Keratinocyte (primary cell): Measurements from ENCODE around the gene HSD17B13. TPM values are rescaled to one million over a fixed set of nuclear protein-coding genes. Genes with fewer than 3 reads are reported as not detected.
A peak's percentile ranks its signal among the peaks of the same experiment; 100 is the strongest.

Source experiments
- DNase-seq: peaks from one replicate; pipeline ENCODE4 v3.0.0-alpha.2; 2011; ENCODE audit warnings: low read depth, missing footprints, low spot score
- FAIRE-seq: peaks from 2 replicates; lab custom pipeline; 2011; peaks lifted over from hg19 to GRCh38; lab: Jason Lieb, UNC
- H2AFZ ChIP-seq: 2 replicates; pipeline ENCODE4 v1.6.0; 2012; ENCODE audit warnings: low read length, control low read depth, inconsistent platforms; ENCODE audit not compliant: control insufficient read depth
- H3K27ac ChIP-seq: 2 replicates; pipeline ENCODE4 v1.5.1; 2011; ENCODE audit warnings: low read length; ENCODE audit not compliant: control insufficient read depth, insufficient read depth
- H3K27me3 ChIP-seq: 3 replicates; pipeline ENCODE4 v1.6.0; 2011; ENCODE audit warnings: low read length; ENCODE audit not compliant: control insufficient read depth, insufficient read depth; ENCODE audit errors: extremely low read depth
- H3K36me3 ChIP-seq, 2 experiments: 2 replicates in 1 of 2; 3 replicates in 1 of 2; pipeline ENCODE4 v1.5.1; 2011; ENCODE audit warnings: low read length in 2 of 2, mild to moderate bottlenecking in 1 of 2; ENCODE audit not compliant: control insufficient read depth in 2 of 2, insufficient read depth in 2 of 2; ENCODE audit errors: extremely low read depth in 1 of 2
- H3K4me1 ChIP-seq: 3 replicates; pipeline ENCODE4 v1.5.1; 2011; ENCODE audit warnings: low read length; ENCODE audit not compliant: control insufficient read depth, insufficient read depth; ENCODE audit errors: extremely low read depth
- H3K4me2 ChIP-seq: 3 replicates; pipeline ENCODE4 v1.6.0; 2011; ENCODE audit warnings: low read depth, low read length; ENCODE audit not compliant: control insufficient read depth, insufficient read depth; ENCODE audit errors: extremely low read depth
- H3K4me3 ChIP-seq, 3 experiments: fragments of 200-600 bp in 1 of 3; sonication (generic) in 1 of 3; 2 replicates in 2 of 3; 3 replicates in 1 of 3; pipeline ENCODE4 v1.5.1; 2011 to 2016; ENCODE audit warnings: low read length in 3 of 3, mild to moderate bottlenecking in 3 of 3, control low read depth in 2 of 3, inconsistent platforms in 1 of 3, low read depth in 1 of 3, mixed read lengths in 1 of 3, mixed run types in 1 of 3, moderate library complexity in 1 of 3; ENCODE audit not compliant: control insufficient read depth in 2 of 3, insufficient read depth in 2 of 3; ENCODE audit errors: extremely low read depth in 1 of 3
- H3K79me2 ChIP-seq: 2 replicates; pipeline ENCODE4 v1.6.0; 2012; ENCODE audit warnings: low read length; ENCODE audit not compliant: control insufficient read depth, insufficient read depth
- H3K9ac ChIP-seq: 3 replicates; pipeline ENCODE4 v1.6.0; 2011; ENCODE audit warnings: low read length; ENCODE audit not compliant: control insufficient read depth, insufficient read depth; ENCODE audit errors: extremely low read depth
- H3K9me1 ChIP-seq: 3 replicates; pipeline ENCODE4 v1.6.0; 2011; ENCODE audit warnings: low read length; ENCODE audit not compliant: control insufficient read depth, insufficient read depth; ENCODE audit errors: extremely low read depth
- H3K9me3 ChIP-seq: 2 replicates; pipeline ENCODE4 v1.5.1; 2012; ENCODE audit warnings: low read depth, low read length; ENCODE audit not compliant: control insufficient read depth
- H4K20me1 ChIP-seq: 3 replicates; pipeline ENCODE4 v1.6.0; 2011; ENCODE audit warnings: low read length; ENCODE audit not compliant: control insufficient read depth, insufficient read depth; ENCODE audit errors: extremely low read depth
- EZH2 ChIP-seq: IDR thresholded peaks from one replicate; pipeline ENCODE4 v1.6.1; 2012; ENCODE audit warnings: inconsistent platforms, mild to moderate bottlenecking, low read length, moderate library complexity
- dilution Hi-C: fragments of 300-500 bp; cut with MboI; formaldehyde crosslinking; loops from one replicate; pipeline ENCODE4 v1.7.0; 2020; ENCODE audit warnings: low sequenced_read_pairs; ENCODE audit not compliant: extremely low pct_ligation_motif_present
- polyA minus RNA-seq, 3 experiments: library from RNA; depleted of rRNA, polyadenylated mRNA; stranded (reverse); fragments of >200 nt; gene quantifications; 1 replicate in 1 of 3; 2 replicates in 1 of 3; 3 replicates in 1 of 3; pipeline ENCODE4 v1.2.3, GENCODE V29; 2011
- polyA plus RNA-seq, 5 experiments: library from polyadenylated mRNA; depleted of rRNA in 3 of 5; stranded (reverse) in 3 of 5; stranded (forward) in 1 of 5; unstranded in 1 of 5; fragments of >200 nt; gene quantifications; 1 replicate in 1 of 5; 2 replicates in 3 of 5; 3 replicates in 1 of 5; pipeline versions ENCODE4 v1.2.1 to v1.2.3, GENCODE V29; 2011 to 2012; ENCODE audit warnings: missing spikeins in 2 of 5, low read depth in 1 of 5, low replicate concordance in 1 of 5
- TF ChIP-seq, protein P1 (sequence below), 3 experiments: IDR thresholded peaks in 1 of 3; conservative IDR thresholded peaks in 1 of 3; optimal IDR thresholded peaks in 1 of 3; 2 replicates in 2 of 3; 3 replicates in 1 of 3; pipeline versions ENCODE3 to v1.5.1; 2011; ENCODE audit warnings: low read length in 3 of 3, mild to moderate bottlenecking in 3 of 3, moderate library complexity in 2 of 3, control low read depth in 1 of 3, inconsistent platforms in 1 of 3; ENCODE audit not compliant: insufficient read depth in 2 of 3; ENCODE audit errors: extremely low read depth in 1 of 3

HSD17B13 gene, protein sequence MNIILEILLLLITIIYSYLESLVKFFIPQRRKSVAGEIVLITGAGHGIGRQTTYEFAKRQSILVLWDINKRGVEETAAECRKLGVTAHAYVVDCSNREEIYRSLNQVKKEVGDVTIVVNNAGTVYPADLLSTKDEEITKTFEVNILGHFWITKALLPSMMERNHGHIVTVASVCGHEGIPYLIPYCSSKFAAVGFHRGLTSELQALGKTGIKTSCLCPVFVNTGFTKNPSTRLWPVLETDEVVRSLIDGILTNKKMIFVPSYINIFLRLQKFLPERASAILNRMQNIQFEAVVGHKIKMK
- polyA plus RNA-seq (not detected in 3 replicates), polyA minus RNA-seq (0.10 TPM in 1 of 3 replicates, not detected in the others)
- polyA plus RNA-seq (2011; ENCODE audit: low read depth) = not detected
- polyA plus RNA-seq (2011; cell fraction: cytosol; rRNA removed) = not detected in 2 replicates
- polyA plus RNA-seq (2011; cell fraction: nucleus; rRNA removed) = 0.08 TPM in 1 of 2 replicates, not detected in the other
- polyA plus RNA-seq (2012; ENCODE audit: low replicate concordance) = not detected in 2 replicates
- polyA minus RNA-seq (2011; cell fraction: cytosol; rRNA and poly(A)+ RNA removed) = not detected
- polyA minus RNA-seq (2011; cell fraction: nucleus; rRNA and poly(A)+ RNA removed) = not detected in 2 replicates

DNA sequence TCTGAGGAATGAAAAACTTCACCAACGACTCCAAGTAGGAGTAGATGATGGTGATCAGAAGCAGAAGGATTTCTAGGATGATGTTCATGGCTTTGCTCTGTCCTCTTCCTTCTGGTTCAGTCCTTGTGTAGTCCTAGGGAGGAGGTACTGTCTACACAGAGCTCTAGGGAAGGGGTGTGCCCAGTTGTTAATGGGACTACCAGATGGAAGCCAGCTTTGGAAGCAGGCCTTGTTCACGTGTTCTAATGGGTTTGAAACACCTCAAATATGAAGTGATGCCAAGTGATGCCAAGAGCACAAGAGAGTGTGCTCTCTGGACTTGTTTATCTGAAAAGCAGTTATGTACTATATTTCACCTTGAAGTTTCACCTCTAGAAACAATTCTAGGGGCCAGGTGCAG lies at the start of gene HSD17B13:
TSS of gene HSD17B13 (minus strand) at position 129 of the 400 bp plus-strand sequence. CDS start at position 88, 41 bp downstream.
- H3K4me2 ChIP-seq = no peak within 1 kb of the TSS
- DNase-seq (no peak), FAIRE-seq (peak; percentile 26)
- dilution Hi-C loops = no loop called here
- TF ChIP-seq EZH2 = no peak
- TF ChIP-seq, protein P1, sequence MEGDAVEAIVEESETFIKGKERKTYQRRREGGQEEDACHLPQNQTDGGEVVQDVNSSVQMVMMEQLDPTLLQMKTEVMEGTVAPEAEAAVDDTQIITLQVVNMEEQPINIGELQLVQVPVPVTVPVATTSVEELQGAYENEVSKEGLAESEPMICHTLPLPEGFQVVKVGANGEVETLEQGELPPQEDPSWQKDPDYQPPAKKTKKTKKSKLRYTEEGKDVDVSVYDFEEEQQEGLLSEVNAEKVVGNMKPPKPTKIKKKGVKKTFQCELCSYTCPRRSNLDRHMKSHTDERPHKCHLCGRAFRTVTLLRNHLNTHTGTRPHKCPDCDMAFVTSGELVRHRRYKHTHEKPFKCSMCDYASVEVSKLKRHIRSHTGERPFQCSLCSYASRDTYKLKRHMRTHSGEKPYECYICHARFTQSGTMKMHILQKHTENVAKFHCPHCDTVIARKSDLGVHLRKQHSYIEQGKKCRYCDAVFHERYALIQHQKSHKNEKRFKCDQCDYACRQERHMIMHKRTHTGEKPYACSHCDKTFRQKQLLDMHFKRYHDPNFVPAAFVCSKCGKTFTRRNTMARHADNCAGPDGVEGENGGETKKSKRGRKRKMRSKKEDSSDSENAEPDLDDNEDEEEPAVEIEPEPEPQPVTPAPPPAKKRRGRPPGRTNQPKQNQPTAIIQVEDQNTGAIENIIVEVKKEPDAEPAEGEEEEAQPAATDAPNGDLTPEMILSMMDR (optimal IDR thresholded peaks at IDR 0.05 in 1 of 3, IDR thresholded peaks at IDR 0.05 in 1 of 3, conservative IDR thresholded peaks at IDR 0.05 in 1 of 3; ENCODE audit: extremely low read depth in 1 of 3, insufficient read depth in 2 of 3, low read length in 3 of 3) = no peak
- no peak within 1 kb of the TSS for H3K4me3 ChIP-seq
- H3K79me2 ChIP-seq = no peaks in the 10 kb centered on the region
- H3K27ac ChIP-seq = no peak within 1 kb of the TSS
- H3K9me3 ChIP-seq = no peaks in the 10 kb centered on the region
- H3K9me1 ChIP-seq = no peaks in the 10 kb centered on the region
- H3K4me1 ChIP-seq = no peaks in the 10 kb centered on the region
- no peak within 1 kb of the TSS for H3K9ac ChIP-seq
- H3K36me3 ChIP-seq = no peaks in the 10 kb centered on the region
- no peaks in the 10 kb centered on the region for H4K20me1 ChIP-seq
- no peaks in the 10 kb centered on the region for H3K27me3 ChIP-seq
- H2AFZ ChIP-seq = no peak within 1 kb of the TSS

DNA sequence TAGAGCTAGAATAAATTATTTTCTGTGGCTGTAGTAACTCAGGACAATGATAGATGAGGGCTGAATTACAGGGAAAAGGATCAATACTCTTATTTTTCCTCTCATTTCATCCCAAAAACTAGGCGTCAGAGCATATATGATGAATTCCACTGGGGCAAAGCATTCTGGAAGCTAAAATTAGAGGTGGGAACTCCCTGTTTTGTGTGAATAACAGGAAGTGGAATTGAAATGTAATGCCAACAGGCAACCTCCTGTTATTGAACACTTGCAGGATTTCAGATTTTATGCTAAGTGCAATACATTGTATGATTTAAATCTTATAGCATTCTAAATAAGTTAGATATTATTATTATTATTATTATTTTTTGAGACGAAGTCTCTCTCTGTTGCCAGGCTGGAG lies 47.4 kb upstream of the HSD17B13 start:
- H3K9ac ChIP-seq = no peak overlapping the region
- H3K27ac ChIP-seq = no peak overlapping the region
- no peaks in the 10 kb centered on the region for H3K79me2 ChIP-seq
- no peaks in the 10 kb centered on the region for H3K4me1 ChIP-seq
- H2AFZ ChIP-seq = no peak overlapping the region
- no peak for TF ChIP-seq EZH2
- TF ChIP-seq, protein P1 (optimal IDR thresholded peaks at IDR 0.05 in 1 of 3, IDR thresholded peaks at IDR 0.05 in 1 of 3, conservative IDR thresholded peaks at IDR 0.05 in 1 of 3; ENCODE audit: extremely low read depth in 1 of 3, insufficient read depth in 2 of 3, low read length in 3 of 3) = no peak
- H4K20me1 ChIP-seq = no peaks in the 10 kb centered on the region
- H3K9me3 ChIP-seq = no peaks in the 10 kb centered on the region
- H3K4me3 ChIP-seq = no peak overlapping the region
- no peaks in the 10 kb centered on the region for H3K9me1 ChIP-seq
- DNase-seq (no peak), FAIRE-seq (no peak)
- H3K27me3 ChIP-seq = no peaks in the 10 kb centered on the region
- no peak overlapping the region for H3K4me2 ChIP-seq
- no peaks in the 10 kb centered on the region for H3K36me3 ChIP-seq
- dilution Hi-C loops = no loop called here
